ENCODE results near the gene TGOLN2. TPM values are rescaled to one million over a fixed set of nuclear protein-coding genes. Genes with fewer than 3 reads are reported as not detected.
"Not testable (repeated sequence)": the region's sequence is repeated elsewhere in the genome, so short reads cannot be mapped to it uniquely, and the experiment has no call there.

TGOLN2 gene
- polyA plus RNA-seq, 1 donor from 2014 or later = 86.7 TPM

DNA sequence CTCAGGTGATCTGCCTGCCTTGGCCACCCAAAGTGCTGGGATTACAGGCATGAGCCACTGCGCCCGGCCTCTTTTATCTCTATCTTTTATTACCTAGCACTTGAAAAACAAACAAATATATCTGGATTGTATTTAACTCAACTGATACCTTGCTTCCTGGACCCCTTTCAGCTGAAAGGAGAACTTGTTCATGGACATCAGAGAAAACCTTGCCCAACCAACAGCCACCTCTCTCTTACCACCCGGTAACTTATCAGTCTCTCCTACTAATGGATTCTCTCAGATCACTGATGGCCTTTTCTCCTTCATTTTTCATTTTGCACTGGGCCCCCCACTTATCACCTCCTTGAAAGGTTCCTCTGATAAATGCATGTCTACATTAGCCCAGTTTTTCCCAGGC, 19.8 kb upstream of the TGOLN2 start:
- no peak overlapping the region for H3K4me3 Mint-ChIP-seq
- no peak overlapping the region for H3K27ac Mint-ChIP-seq
- peaks cover 9% of the 10 kb centered on the region for H3K36me3 Mint-ChIP-seq
- H3K9me3 Mint-ChIP-seq = no peaks in the 10 kb centered on the region
- H3K27me3 Mint-ChIP-seq = no peaks in the 10 kb centered on the region
- peaks cover 0 to 3% (median 2%) of the 10 kb centered on the region in 3 donors for H3K4me1 Mint-ChIP-seq

DNA sequence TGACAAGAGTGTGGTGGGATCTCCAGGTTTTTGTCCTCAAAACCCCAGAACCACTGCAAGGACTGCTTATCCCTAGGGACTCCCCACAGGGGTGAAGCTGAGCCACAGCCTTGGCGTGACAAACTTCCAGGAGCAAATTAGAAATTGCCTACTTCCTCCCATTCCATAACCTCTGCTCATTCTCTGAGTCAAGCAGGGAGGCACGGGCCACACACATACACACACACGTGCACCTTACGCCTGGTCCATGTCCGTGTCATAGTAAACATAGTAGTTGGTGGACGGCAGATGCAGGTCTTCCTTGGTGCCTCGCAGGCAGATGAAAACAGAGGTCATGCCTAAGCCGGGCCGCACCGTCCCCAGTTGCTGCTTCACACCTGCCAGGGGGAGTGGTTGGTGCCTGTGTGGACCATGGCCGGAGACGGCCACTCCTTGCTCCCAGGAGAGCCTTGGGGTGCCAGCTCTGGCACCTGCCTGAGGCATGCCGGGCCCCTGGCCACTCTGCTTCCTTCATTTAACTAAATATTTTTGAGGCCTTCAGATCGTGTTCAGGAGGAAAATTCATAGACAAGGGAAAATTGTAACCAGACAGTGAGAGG, 16.7 kb upstream of the TGOLN2 start:
- H3K4me3 Mint-ChIP-seq = peak overlapping the region in 1 of 4 donors; percentile 33
- peaks cover 2% of the 10 kb centered on the region for H3K27me3 Mint-ChIP-seq
- H3K4me1 Mint-ChIP-seq = no peaks in the 10 kb centered on the region
- no peak overlapping the region for H3K27ac Mint-ChIP-seq
- H3K9me3 Mint-ChIP-seq = no peaks in the 10 kb centered on the region
- H3K36me3 Mint-ChIP-seq = peaks cover 5% of the 10 kb centered on the region

GRCh38 chr2:85343207-85343895, 15.6 kb upstream of the TGOLN2 start:
- H3K27me3 Mint-ChIP-seq, H3K9me3 Mint-ChIP-seq, H3K27ac Mint-ChIP-seq, H3K36me3 Mint-ChIP-seq, H3K4me1 Mint-ChIP-seq, H3K4me3 Mint-ChIP-seq: not testable (repeated sequence)

DNA sequence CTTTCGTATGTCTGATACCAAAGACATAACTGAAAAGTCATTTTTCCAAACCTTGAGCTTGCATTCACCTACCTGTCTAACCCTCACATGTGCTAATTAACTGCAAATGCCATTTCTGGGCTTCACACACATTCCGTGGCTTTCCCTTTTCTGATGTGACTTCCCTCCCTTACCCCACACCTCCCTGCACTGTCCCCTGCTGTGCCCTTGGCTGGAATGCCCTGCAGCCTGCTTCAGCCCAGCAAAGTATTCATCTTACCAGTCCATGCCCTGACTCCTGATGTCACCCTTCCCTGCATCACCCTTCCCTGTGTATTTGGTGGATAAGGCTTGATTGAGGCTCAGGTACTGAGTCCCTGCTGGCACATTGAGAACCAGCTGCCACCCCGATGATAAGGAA, 14.4 kb upstream of the TGOLN2 start:
- Mint-ChIP-seq H3K27me3 (peaks cover 2% of the 10 kb centered on the region), H3K4me1 (no peaks in the 10 kb centered on the region), H3K4me3 (no peak overlapping the region), H3K9me3 (no peaks in the 10 kb centered on the region), H3K27ac (no peak overlapping the region), H3K36me3 (peaks cover 5% of the 10 kb centered on the region)

- peaks cover 2% of the 10 kb centered on the region for H3K36me3 Mint-ChIP-seq
- no peaks in the 10 kb centered on the region for H3K9me3 Mint-ChIP-seq
- no peaks in the 10 kb centered on the region for H3K4me1 Mint-ChIP-seq
- no peak overlapping the region for H3K4me3 Mint-ChIP-seq
- H3K27ac Mint-ChIP-seq = no peak overlapping the region
- H3K27me3 Mint-ChIP-seq = peaks cover 2% of the 10 kb centered on the region
These were observed 13.7 kb upstream of the TGOLN2 start for GRCh38 chr2:85341269-85342029.

- no peak overlapping the region for H3K4me3 Mint-ChIP-seq
- H3K4me1 Mint-ChIP-seq = no peaks in the 10 kb centered on the region
- H3K36me3 Mint-ChIP-seq = peaks cover 2% of the 10 kb centered on the region
- peaks cover 2% of the 10 kb centered on the region for H3K27me3 Mint-ChIP-seq
- H3K27ac Mint-ChIP-seq = no peak overlapping the region
- H3K9me3 Mint-ChIP-seq = no peaks in the 10 kb centered on the region
These were observed 12.5 kb upstream of the TGOLN2 start for GRCh38 chr2:85340034-85340892.

DNA sequence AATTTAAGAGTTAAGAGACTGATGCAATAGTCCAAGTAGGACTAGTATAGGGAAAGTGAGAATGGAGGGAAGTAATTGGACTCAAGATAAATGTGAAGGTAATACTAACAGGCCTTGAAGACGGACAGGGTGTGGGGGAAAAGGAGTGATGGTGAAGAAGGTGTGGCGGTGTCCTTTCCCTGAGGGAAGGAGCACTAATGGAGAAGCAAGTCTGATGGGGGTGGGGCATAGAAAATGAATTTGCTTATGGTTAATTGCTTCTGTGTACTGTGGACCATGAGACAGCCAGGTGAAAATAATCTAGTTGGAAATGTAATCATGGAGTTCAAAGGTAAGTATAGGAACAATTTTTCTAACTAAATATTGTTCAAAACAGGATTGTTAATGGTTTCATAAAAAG, 7.1 kb upstream of the TGOLN2 start:
- H3K4me3 Mint-ChIP-seq = no peak overlapping the region
- peaks cover 4 to 7% (median 5%) of the 10 kb centered on the region in 3 donors for H3K4me1 Mint-ChIP-seq
- H3K36me3 Mint-ChIP-seq = peaks cover 2% of the 10 kb centered on the region
- H3K27me3 Mint-ChIP-seq = no peaks in the 10 kb centered on the region
- no peaks in the 10 kb centered on the region for H3K9me3 Mint-ChIP-seq
- H3K27ac Mint-ChIP-seq = no peak overlapping the region

DNA sequence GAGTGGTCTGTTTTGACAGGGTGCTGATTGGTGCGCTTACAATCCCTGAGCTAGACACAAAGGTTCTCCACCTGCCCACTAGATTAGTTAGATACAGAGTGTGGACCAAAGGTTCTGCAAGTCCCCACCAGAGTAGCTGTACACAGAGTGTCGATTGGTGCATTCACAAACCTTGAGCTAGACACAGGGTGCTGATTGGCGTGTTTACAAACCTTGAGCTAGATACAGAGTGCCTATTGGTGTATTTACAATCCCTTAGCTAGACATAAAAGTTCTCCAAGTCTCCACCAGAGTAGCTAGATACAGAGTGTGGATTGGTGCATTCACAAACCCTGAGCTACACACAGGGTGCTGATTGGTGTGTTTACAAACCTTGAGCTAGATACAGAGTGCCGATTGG, 6.1 kb upstream of the TGOLN2 start:
- H3K4me3 Mint-ChIP-seq, H3K27me3 Mint-ChIP-seq, H3K9me3 Mint-ChIP-seq, H3K27ac Mint-ChIP-seq, H3K36me3 Mint-ChIP-seq: not testable (repeated sequence)
- peaks cover 6 to 11% (median 10%) of the 10 kb centered on the region in 3 donors for H3K4me1 Mint-ChIP-seq

GRCh38 chr2:85330839-85331636, 3.2 kb upstream of the TGOLN2 start:
- no peaks in the 10 kb centered on the region for H3K9me3 Mint-ChIP-seq
- H3K4me3 Mint-ChIP-seq = peak overlapping the region in 3 of 4 donors; percentile 29 to 65 (median 46)
- H3K27me3 Mint-ChIP-seq = no peaks in the 10 kb centered on the region
- H3K27ac Mint-ChIP-seq = peak overlapping the region in 1 of 3 donors; percentile 63
- peaks cover 3% of the 10 kb centered on the region for H3K36me3 Mint-ChIP-seq
- H3K4me1 Mint-ChIP-seq = peaks cover 8 to 20% (median 14%) of the 10 kb centered on the region in 3 donors

DNA sequence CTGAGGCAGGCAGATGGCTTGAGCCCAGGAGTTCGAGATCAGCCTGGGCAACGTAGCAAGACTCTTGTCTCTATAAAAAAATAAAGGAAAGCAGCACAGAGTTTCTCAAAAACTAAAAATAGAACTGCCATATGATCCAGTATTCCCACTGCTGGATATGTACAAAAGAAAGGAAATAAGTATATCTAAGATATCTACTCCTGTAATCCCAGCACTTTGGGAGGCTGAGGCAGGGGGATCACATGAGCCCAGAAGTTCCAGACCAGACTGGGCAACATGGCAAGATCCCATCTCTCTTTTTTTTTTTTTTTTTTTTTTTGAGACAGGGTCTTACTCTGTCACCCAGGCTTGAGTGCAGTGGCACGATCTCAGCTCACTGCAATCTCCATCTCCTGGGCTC, 1.9 kb upstream of the TGOLN2 start:
- H3K9me3 Mint-ChIP-seq, H3K27me3 Mint-ChIP-seq: not testable (repeated sequence)
- peaks cover 18 to 31% (median 27%) of the 10 kb centered on the region in 3 donors for H3K4me1 Mint-ChIP-seq
- peak overlapping the region; percentile 21 to 93 (median 43) for H3K4me3 Mint-ChIP-seq
- H3K36me3 Mint-ChIP-seq = peaks cover 11% of the 10 kb centered on the region
- H3K27ac Mint-ChIP-seq = peak overlapping the region in 2 of 3 donors; percentile 95 to 99

- Mint-ChIP-seq H3K4me1 (peaks cover 22 to 32% (median 31%) of the 10 kb centered on the region in 3 donors), H3K36me3 (peaks cover 11% of the 10 kb centered on the region), H3K4me3 (peak overlapping the region; percentile 42 to 99 (median 68)), H3K27me3 (no peaks in the 10 kb centered on the region), H3K9me3 (no peaks in the 10 kb centered on the region), H3K27ac (peak overlapping the region in 2 of 3 donors; percentile 95 to 99)
These were observed 1.4 kb upstream of the TGOLN2 start for GRCh38 chr2:85329181-85329651.

DNA sequence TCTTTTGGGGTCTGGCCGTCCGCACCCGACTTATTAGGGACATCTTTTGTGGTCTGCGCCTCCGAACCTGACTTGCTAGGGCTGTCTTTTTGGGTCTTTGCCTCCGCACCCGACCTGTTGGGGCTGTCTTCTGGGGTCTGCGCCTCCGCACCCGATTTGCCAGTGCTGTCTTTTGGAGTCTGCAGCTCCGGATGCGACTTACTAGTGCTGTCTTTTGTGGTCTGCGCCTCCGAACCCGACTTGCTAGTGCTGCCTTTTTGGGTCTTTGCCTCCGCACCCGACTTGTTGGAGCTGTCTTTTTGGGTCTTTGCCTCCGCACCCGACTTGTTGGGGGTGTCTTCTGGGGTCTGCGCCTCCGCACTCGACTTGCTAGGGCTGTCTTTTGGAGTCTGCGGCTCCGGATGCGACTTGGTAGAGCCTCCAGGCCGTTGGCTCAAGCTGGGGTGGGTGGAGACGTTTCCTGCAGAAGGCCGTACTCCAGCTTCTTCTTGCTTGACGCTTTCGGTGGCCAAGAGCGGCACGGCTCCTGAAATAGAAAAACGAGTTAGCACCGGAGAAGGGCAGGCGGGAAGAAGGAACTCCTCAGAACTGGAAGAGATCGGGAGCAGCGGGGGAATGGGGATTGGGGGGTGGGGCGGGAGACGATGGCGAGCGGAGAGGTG, 498 bp downstream of the TGOLN2 start:
- Mint-ChIP-seq H3K27me3 (no peaks in the 10 kb centered on the region), H3K36me3 (peaks cover 11% of the 10 kb centered on the region), H3K27ac (peak overlapping the region; percentile 95 to 100 (median 99)), H3K4me1 (peaks cover 36 to 42% (median 38%) of the 10 kb centered on the region in 3 donors), H3K4me3 (peak overlapping the region; percentile 93 to 99 (median 98)), H3K9me3 (no peaks in the 10 kb centered on the region)

- H3K36me3 Mint-ChIP-seq = peaks cover 11% of the 10 kb centered on the region
- H3K27me3 Mint-ChIP-seq = no peaks in the 10 kb centered on the region
- H3K9me3 Mint-ChIP-seq = no peaks in the 10 kb centered on the region
- peaks cover 38 to 48% (median 43%) of the 10 kb centered on the region in 3 donors for H3K4me1 Mint-ChIP-seq
- H3K4me3 Mint-ChIP-seq = peak overlapping the region; percentile 93 to 99 (median 98)
- H3K27ac Mint-ChIP-seq = peak overlapping the region; percentile 95 to 100 (median 99)
These were observed 1.2 kb downstream of the TGOLN2 start for GRCh38 chr2:85326406-85327159.

Data from IgD-negative memory B cell (primary cell).